HG02870 (cell line): ENCODE data around the gene CR1L.
A peak's percentile ranks its signal among the peaks of the same experiment; 100 is the strongest.
"Not testable (repeated sequence)": the region's sequence is repeated elsewhere in the genome, so short reads cannot be mapped to it uniquely, and the experiment has no call there.

ENCODE experiments used
- ATAC-seq: cut with Tn5 transposase; IDR thresholded peaks from one replicate; pipeline ENCODE4 v1.9.1; 2021; ENCODE audit warnings: mild to moderate bottlenecking, moderate library complexity; ENCODE audit not compliant: unreplicated experiment

CR1L gene

GRCh38 chr1:207644852-207645634, at the start of gene CR1L:
CR1L (plus strand) TSS chr1:207645133; CDS start chr1:207645234, 101 bp downstream.
- ATAC-seq: no peak

DNA sequence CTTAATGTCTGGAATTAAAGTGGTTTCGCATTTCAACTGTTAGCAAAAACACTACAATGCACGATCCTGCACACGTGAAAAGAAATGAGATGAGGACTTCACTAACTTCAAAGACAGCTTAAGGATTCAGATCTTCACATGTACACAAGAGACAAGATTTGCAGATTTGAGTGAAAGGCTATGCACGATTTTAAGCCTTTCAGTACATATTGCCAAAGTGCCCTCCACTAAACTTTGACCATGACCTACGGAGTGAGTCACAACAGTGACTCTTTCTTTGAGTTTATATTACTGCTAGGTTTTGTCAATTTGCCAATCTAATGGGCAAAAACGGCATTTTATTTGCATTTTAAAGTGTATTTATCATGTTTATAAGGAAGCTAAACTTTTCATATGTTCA, 41.2 kb upstream of the CR1L start:
- no peak for ATAC-seq

- no peak for ATAC-seq
Measured at GRCh38 chr1:207605444-207606361, 39.2 kb upstream of the CR1L start.

- ATAC-seq: no peak
Measured at GRCh38 chr1:207606362-207606755, 38.6 kb upstream of the CR1L start.

DNA sequence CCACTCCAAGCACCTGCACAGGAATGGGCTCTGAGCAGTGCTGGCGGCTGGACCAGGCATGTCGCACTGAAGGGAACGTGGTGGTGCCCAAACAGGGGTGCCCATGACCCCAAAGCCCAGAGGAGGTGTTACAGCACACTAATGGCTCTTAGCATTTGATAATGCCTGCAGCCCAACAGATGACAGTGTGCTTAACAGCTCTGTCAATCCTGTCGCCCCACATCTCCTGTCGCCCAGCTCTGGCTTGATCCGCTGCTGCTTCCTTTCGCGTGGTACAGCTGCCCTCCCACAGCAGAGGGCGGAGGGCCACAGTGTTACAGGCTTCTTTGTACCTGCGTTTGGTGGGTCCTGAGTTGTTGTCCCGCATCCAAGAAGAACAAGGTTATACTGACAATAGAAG, 32.2 kb upstream of the CR1L start:
- ATAC-seq: no peak

DNA sequence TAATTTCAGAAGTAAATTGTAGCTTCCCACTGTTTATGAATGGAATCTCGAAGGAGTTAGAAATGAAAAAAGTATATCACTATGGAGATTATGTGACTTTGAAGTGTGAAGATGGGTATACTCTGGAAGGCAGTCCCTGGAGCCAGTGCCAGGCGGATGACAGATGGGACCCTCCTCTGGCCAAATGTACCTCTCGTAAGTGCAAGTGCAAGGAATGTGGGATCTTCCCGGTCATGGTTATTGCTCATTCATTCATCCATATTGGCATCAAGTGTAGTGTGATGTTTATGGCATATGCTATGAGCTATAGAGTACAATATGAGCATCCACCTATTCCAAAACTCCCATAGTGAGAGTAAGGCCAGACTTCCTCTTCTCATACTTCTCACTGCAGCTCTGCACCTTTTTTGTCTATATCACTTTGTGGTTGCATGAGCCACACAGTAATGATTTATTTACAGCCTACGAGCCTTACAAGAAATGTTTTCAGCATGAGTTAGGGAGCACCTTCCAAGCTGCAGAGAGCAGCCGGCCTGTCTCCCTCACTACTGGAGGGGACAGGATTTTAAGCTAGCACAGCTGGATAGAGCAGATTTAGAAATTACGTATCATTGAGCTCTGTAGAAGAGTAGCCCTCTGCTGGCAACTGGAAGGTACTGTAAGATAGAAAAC, 24.9 kb upstream of the CR1L start:
- peak; percentile 83 for ATAC-seq

- no peak for ATAC-seq
Measured at GRCh38 chr1:207620543-207620893, 24.4 kb upstream of the CR1L start.

DNA sequence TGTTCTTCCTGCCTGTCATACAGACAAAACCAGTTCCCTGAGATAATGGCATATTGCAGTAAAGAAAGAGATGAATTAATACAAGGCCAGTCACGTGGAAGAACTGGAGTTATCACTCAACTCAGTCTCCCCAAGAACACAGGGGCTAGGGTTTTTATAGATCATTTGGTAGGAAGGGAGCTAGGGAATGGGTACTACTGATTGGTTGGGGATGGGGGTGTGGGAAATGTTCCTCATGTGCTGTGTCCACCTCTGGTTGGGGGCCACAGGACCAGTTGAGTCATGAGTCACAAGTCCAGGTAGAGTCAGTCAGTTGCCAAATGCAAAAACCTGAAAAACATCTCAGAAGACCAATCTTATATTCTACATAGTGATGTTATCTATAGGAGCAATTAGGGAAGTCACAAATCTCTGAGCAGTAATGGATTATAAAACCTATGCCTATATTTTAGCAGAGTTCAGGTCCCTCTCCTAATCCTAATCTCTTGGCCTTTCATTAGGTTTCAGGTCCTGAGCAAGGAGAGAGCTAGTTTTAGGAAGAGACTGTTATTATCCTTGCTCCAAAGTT, 19.3 kb upstream of the CR1L start:
- not testable (repeated sequence) for ATAC-seq

- no peak for ATAC-seq
Measured at GRCh38 chr1:207626972-207627337, 18.0 kb upstream of the CR1L start.

- no peak for ATAC-seq
Measured at GRCh38 chr1:207627496-207627895, 17.4 kb upstream of the CR1L start.

DNA sequence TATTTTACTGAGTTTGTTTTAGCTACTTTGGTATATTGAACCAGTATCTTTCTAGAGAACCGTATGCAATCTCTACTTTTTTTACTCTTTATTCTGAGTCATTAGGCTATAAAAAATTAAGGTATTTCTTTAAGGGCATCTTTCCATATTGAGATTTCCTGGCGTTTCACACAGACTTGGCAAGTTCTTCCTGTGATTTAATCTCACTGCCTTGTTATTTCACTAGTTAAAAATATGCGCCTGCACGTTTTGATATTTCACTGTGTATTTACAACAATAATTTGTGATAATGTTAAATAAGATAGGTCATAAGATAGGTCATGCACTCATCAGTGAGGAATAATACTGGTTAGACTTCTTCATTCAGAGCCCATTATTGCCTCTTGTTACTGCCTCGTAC, 16.2 kb upstream of the CR1L start:
- no peak for ATAC-seq

DNA sequence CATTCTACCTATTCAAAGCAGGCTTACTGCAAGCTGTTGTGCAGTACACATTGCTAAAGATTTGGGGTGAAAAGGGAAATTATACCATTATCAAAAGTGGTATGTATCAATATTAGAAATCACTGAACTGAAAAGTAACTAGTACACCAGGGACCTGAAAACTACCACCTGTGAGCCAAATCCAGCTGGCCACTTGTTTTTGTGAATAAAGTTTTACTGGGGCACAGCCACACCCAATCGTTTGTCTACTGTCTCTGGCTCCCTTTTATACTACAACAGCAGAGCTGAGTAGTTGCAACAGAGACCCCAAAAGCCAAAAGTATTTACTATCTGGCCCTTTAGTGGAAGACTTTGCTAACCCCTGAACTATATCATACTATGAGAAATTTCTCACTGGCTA, 13.8 kb upstream of the CR1L start:
- no peak for ATAC-seq

DNA sequence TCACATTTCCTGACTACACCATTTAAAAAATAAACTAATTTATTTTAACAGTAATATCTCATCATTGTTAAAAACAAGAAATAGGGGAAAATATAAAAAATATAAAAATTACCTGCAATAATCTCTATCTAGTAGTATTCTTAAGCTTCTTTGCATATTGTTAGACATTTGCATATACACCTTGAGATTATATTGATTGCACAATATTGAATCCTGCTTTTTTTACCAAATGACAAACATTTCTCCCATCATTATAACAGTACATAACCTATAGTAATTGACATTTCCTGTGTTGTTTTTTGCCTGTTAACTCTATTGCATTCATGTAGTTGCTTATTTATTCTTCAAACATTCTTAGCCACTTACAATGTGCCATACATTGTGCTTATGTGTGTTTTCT, 11.7 kb upstream of the CR1L start:
- ATAC-seq: no peak

DNA sequence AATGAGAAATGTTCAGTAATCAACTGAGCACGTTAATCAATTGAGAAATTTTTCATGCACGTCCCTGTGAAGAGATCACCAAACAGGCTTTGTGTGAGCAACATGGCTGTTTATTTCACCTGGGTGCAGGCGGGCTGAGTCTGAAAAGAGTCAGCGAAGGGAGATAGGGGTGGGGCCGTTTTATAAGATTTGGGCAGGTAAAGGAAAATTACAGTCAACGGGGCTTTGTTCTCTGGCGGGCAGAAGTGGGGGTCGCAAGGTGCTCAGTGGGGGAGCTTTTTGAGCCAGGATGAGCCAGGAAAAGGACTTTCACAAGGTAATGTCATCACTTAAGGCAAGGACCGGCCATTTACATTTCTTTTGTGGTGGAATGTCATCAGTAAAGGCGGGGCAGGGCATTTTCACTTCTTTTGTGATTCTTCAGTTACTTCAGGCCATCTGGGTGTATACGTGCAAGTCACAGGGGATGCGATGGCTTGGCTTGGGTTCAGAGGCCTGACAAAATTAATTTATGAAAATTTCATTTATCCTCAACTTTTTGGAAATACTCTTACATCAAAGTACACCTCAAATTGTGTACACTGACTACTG, 11.1 kb upstream of the CR1L start:
- not testable (repeated sequence) for ATAC-seq

- ATAC-seq: not testable (repeated sequence)
Measured at GRCh38 chr1:207634293-207634692, 10.6 kb upstream of the CR1L start.

DNA sequence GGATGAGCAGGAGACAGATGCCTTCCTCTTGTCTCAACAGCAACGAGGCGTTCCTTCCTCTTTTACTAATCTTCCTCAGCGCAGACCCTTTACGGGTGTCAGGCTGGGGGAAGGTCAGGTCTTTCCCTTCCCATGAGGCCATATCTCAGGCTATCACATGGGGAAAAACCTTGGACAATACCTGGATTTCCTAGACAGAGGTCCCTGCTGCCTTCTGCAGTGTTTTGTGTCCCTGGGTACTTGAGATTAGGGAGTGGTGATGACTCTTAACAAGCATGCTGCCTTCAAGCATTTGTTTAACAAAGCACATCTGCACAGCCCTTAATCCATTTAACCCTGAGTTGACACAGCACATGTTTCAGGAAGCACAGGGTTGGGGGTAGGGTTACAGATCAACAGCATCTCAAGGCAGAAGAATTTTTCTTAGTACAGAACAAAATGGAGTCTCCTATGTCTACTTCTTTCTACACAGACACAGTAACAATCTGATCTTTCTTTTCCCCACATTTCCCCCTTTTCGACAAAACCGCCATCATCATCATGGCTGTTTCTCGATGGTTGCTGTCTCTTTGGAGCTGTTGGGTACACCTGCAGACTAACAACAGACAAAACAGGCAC, 9.3 kb upstream of the CR1L start:
- not testable (repeated sequence) for ATAC-seq

GRCh38 chr1:207638487-207639145, 6.3 kb upstream of the CR1L start:
- not testable (repeated sequence) for ATAC-seq

GRCh38 chr1:207639362-207639761, 5.6 kb upstream of the CR1L start:
- ATAC-seq: not testable (repeated sequence)

- no peak for ATAC-seq
Measured at GRCh38 chr1:207644166-207644851, 624 bp upstream of the CR1L start.
